GM23338 (cell line): ENCODE measurements around the gene SCIMP. TPM values are rescaled to one million over a fixed set of nuclear protein-coding genes. Genes with fewer than 3 reads are reported as not detected.

Source experiments
- ATAC-seq: fragments of 200-7000 bp; cut with Tn5 transposase; 3 replicates; pipeline ENCODE4 v1.9.1; 2020
- DNase-seq: peaks from one replicate; pipeline ENCODE4 v3.0.0-alpha.2; 2015; ENCODE audit warnings: low spot score
- H2AFZ ChIP-seq: fragments of 200-600 bp; sonication (generic); 2 replicates; pipeline ENCODE4 v1.8.0; 2016; ENCODE audit warnings: antibody characterized with exemption, mild to moderate bottlenecking, moderate library complexity
- H3F3A ChIP-seq: fragments of 200-600 bp; sonication (generic); replicated peaks from 2 replicates; pipeline ENCODE4 v1.8.0; 2017; ENCODE audit warnings: antibody characterized with exemption, mixed run types, low read depth
- H3K27ac ChIP-seq: fragments of 200-600 bp; sonication (generic); 2 replicates; pipeline ENCODE4 v1.6.1; 2016; ENCODE audit warnings: low read depth
- H3K27me3 ChIP-seq: fragments of 200-600 bp; sonication (generic); 2 replicates; pipeline ENCODE4 v1.8.0; 2016; ENCODE audit warnings: mild to moderate bottlenecking, mixed run types, moderate library complexity; ENCODE audit not compliant: insufficient read depth
- H3K36me3 ChIP-seq: fragments of 200-600 bp; sonication (generic); 2 replicates; pipeline ENCODE4 v1.8.0; 2016; ENCODE audit warnings: mild to moderate bottlenecking; ENCODE audit not compliant: insufficient read depth
- H3K4me1 ChIP-seq: fragments of 200-600 bp; sonication (generic); 2 replicates; pipeline ENCODE4 v1.8.0; 2016; ENCODE audit warnings: mild to moderate bottlenecking, moderate library complexity; ENCODE audit not compliant: insufficient read depth
- H3K4me2 ChIP-seq: fragments of 200-600 bp; sonication (generic); 2 replicates; pipeline ENCODE4 v1.7.1; 2017; ENCODE audit warnings: mixed run types
- H3K4me3 ChIP-seq: fragments of 200-600 bp; sonication (generic); 2 replicates; pipeline ENCODE4 v1.6.1; 2016; ENCODE audit warnings: mixed run types
- H3K79me2 ChIP-seq: fragments of 200-600 bp; sonication (generic); replicated peaks from 2 replicates; pipeline ENCODE4 v1.8.0; 2017; ENCODE audit warnings: mild to moderate bottlenecking; ENCODE audit not compliant: insufficient read depth
- H3K9me2 ChIP-seq: fragments of 200-600 bp; sonication (generic); 2 replicates; pipeline ENCODE4 v1.8.0; 2017; ENCODE audit not compliant: insufficient read depth
- H4K20me1 ChIP-seq: fragments of 200-600 bp; sonication (generic); replicated peaks from 2 replicates; pipeline ENCODE4 v1.8.0; 2017; ENCODE audit warnings: mild to moderate bottlenecking; ENCODE audit not compliant: insufficient read depth
- H3K27ac Mint-ChIP-seq: 2 replicates; pipeline ENCODE4 v1.8.0; 2020; ENCODE audit warnings: inconsistent platforms, mild to moderate bottlenecking, moderate library complexity, mixed read lengths
- H3K27me3 Mint-ChIP-seq: 3 replicates; pipeline ENCODE4 v1.8.0; 2022; ENCODE audit warnings: low read depth, mild to moderate bottlenecking, moderate library complexity, mixed read lengths, inconsistent platforms; ENCODE audit not compliant: insufficient read depth, poor library complexity
- H3K36me3 Mint-ChIP-seq: 3 replicates; pipeline ENCODE4 v1.8.0; 2021; ENCODE audit warnings: low read depth, mild to moderate bottlenecking, inconsistent platforms, moderate library complexity, mixed read lengths
- H3K4me1 Mint-ChIP-seq: 3 replicates; pipeline ENCODE4 v1.8.0; 2020; ENCODE audit warnings: mild to moderate bottlenecking, inconsistent platforms, mixed read lengths
- H3K4me3 Mint-ChIP-seq: 3 replicates; pipeline ENCODE4 v1.8.0; 2021; ENCODE audit warnings: moderate library complexity, mild to moderate bottlenecking, inconsistent platforms, mixed read lengths
- H3K9me3 Mint-ChIP-seq: 3 replicates; pipeline ENCODE4 v1.8.0; 2020; ENCODE audit warnings: moderate library complexity, mild to moderate bottlenecking, inconsistent platforms, mixed read lengths
- CREB1 ChIP-seq: fragments of 250-450 bp; sonication (Bioruptor Pico); IDR thresholded peaks from 2 replicates; pipeline ENCODE4 v1.5.0; 2020; ENCODE audit warnings: low read depth, mild to moderate bottlenecking, moderate library complexity
- EZH2 ChIP-seq: fragments of 200-600 bp; sonication (generic); IDR thresholded peaks from one replicate; pipeline ENCODE4 v1.8.0; 2017; ENCODE audit warnings: antibody characterized with exemption, mild to moderate bottlenecking, low read depth; ENCODE audit not compliant: unreplicated experiment
- EZH2phosphoT487 ChIP-seq: fragments of 200-600 bp; sonication (generic); IDR thresholded peaks from one replicate; pipeline ENCODE4 v1.8.1; 2018; ENCODE audit warnings: antibody characterized with exemption; ENCODE audit not compliant: unreplicated experiment
- JUNB ChIP-seq: IDR thresholded peaks from one replicate; pipeline ENCODE4 v1.6.1; 2016; ENCODE audit warnings: antibody characterized with exemption; ENCODE audit not compliant: unreplicated experiment
- NANOG ChIP-seq: IDR thresholded peaks from 2 replicates; pipeline ENCODE4 v1.6.1; 2016; ENCODE audit warnings: antibody characterized with exemption, borderline replicate concordance
- POLR2AphosphoS5 ChIP-seq: IDR thresholded peaks from 2 replicates; pipeline ENCODE4 v1.6.1; 2016; ENCODE audit warnings: antibody characterized with exemption, low read depth
- ZNF114 ChIP-seq: fragments of 250-450 bp; sonication (Bioruptor Pico); IDR thresholded peaks from 2 replicates; pipeline ENCODE4 v1.5.0; 2020; ENCODE audit warnings: mild to moderate bottlenecking, moderate library complexity
- ZNF462 ChIP-seq: fragments of 250-450 bp; sonication (Bioruptor Pico); IDR thresholded peaks from 2 replicates; pipeline ENCODE4 v1.5.0; 2020; ENCODE audit warnings: mild to moderate bottlenecking, moderate library complexity
- polyA plus RNA-seq: library from polyadenylated mRNA; unstranded; fragments of >200 nt; fragmentation: Nextera tagmentation; extraction: Ambion mirVana; gene quantifications from 2 replicates; pipeline ENCODE4 v1.2.1, GENCODE V29; 2016
- total RNA-seq: library from RNA; depleted of rRNA; stranded (reverse); fragments of >200 nt; shearing (Covaris generic); gene quantifications from 2 replicates; pipeline ENCODE4 v1.2.3, GENCODE V29; 2014

The SCIMP gene
- total and polyA plus RNA-seq, 2 experiments from 2014 or later, result 0.36 TPM; not detected in 1

- H3K4me3 ChIP-seq, result peak overlapping the region; percentile 91
- H3K27ac Mint-ChIP-seq, result peak overlapping the region; percentile 15; the same call in 1 of the 2 replicates
These were observed 49.1 kb upstream of the SCIMP start for GRCh38 chr17:5283571-5284315.

More at GRCh38 chr17:5283571-5284315, 49.1 kb upstream of the SCIMP start:
- Mint-ChIP-seq H3K4me3 (peak overlapping the region; percentile 87), H3K9me3 (no peaks in the 10 kb centered on the region; the same call in 2 of the 3 replicates), H3K4me1 (peaks cover 32% of the 10 kb centered on the region), H3K36me3 (peaks cover 4% of the 10 kb centered on the region; the same call in 1 of the 3 replicates), H3K27me3 (peaks cover 12% of the 10 kb centered on the region)
- H3K27ac ChIP-seq, result no peak overlapping the region
- H3K36me3 ChIP-seq, result no peaks in the 10 kb centered on the region; the same call in 1 of the 2 replicates
- no peaks in the 10 kb centered on the region for H3K9me2 ChIP-seq
- TF ChIP-seq POLR2AphosphoS5, result no peak
- no peak for TF ChIP-seq NANOG
- no peak for TF ChIP-seq EZH2phosphoT487
- no peak for TF ChIP-seq ZNF114 (CRISPR knock-in tag)
- no peak for TF ChIP-seq JUNB
- no peak for TF ChIP-seq EZH2
- TF ChIP-seq CREB1 (CRISPR knock-in tag), result no peak
- no peak for TF ChIP-seq ZNF462 (CRISPR knock-in tag)
- H3K4me2 ChIP-seq, result peak overlapping the region; percentile 100
- H3K27me3 ChIP-seq, result no peaks in the 10 kb centered on the region; the same call in 1 of the 2 replicates
- DNase-seq (no peak), ATAC-seq (no peak)
- no peak overlapping the region for H2AFZ ChIP-seq
- H3K79me2 ChIP-seq, result peaks cover 62% of the 10 kb centered on the region
- peaks cover 2% of the 10 kb centered on the region; the same call in 1 of the 2 replicates for H3F3A ChIP-seq
- peaks cover 5% of the 10 kb centered on the region; the same call in 1 of the 2 replicates for H4K20me1 ChIP-seq
- H3K4me1 ChIP-seq, result peaks cover 35% of the 10 kb centered on the region
